Muscle of back (tissue), 11 donors: ENCODE data around the gene BABAM2. TPM values are rescaled to one million over a fixed set of nuclear protein-coding genes. Genes with fewer than 3 reads are reported as not detected.
A peak's percentile ranks its signal among the peaks of the same experiment; 100 is the strongest.

Experiments
- DNase-seq, 3 donors: peaks; one replicate each; pipeline versions ENCODE4 v3.0.0 to v3.0.0-alpha.2; 2013
- polyA plus RNA-seq, 10 donors: library from polyadenylated mRNA; unstranded; fragments of 120-200 nt; gene quantifications; one replicate each; pipeline ENCODE4 v1.2.1, GENCODE V29; 2013; ENCODE audit not compliant: insufficient read length in 10 of 10

Gene BABAM2
- polyA plus RNA-seq, 10 donors, result 19.7 to 26.0 (median 23.7) TPM

DNA sequence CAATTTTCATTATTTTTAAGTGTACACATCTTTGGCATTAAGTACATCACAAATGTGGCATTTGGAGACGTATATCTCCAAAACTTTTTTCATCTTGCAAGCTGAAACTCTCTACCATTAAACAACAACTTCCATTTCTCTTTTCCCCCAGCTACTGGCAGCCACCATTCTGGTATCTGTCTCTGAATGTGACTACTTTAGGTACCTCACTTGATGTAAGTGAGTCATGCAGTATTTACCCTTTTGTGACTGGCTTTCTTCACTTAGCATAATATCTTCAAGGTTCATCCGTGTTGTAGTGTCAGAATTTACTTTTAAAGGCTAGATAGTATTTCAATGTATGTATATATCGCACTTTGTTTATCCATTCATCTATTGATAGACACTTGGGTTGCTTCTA lies 17.0 kb downstream of the BABAM2 start:
- DNase-seq, result no peak

DNA sequence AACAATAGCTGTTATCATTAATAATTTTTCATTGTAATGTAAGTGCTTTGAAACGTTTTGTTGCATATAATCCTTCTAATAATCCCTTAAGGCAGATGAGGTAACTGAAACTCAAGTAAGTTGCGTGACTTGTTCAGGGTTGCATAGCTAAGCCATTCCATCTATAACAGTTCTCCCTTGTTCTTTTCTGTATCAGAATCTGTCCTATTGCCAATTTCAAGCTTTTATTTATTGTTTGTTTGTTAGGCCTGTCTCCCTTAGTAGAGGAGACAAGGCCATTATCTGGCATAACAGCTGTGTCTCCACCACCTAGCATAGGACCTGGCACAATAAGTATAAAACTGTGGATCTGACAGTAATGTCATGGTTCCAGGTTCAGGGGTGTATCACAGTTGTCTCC lies 19.4 kb downstream of the BABAM2 start:
- no peak for DNase-seq

- DNase-seq, result no peak
Measured at GRCh38 chr2:27911458-27912210, 21.1 kb downstream of the BABAM2 start.

GRCh38 chr2:27912512-27912911 lies 22.0 kb downstream of the BABAM2 start:
- no peak for DNase-seq

DNA sequence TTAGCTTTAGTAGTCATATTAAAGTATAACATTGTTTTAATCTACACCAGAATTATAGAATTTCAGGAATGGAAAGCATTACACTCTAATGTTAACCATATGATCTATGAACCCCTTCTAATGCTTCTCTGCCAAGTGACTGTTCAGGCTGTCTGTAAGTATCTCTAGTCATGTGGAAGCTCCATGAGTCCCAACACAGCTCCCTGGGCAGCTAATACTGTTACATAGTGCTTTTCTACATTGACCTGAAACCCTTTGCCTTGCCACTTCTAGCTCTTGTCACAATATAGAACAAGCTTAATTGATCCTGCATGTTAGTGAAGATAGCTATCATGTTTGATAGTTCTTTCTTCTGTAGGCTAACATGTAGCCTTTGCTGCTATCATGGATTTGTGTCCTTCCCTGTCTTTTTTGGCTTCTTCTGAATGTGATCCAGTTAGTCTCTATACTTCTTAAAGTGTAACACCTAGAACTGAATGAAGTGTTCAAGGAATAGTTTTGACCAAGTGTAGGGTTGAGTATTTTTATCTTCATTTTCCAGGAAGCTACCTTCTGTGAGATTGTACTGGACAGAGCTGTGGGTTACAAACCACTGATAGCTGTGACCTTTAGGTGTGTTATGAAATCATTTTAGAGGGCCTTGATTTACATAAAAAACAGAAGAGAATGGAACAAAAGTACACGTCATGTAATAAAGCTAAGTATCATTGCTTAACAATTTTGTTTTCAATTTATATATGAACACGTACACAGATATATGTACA lies 23.7 kb downstream of the BABAM2 start:
- peak in 1 of 3 donors; percentile 29 for DNase-seq

- DNase-seq, result no peak
Measured at GRCh38 chr2:27914805-27915175, 24.3 kb downstream of the BABAM2 start.

GRCh38 chr2:27915191-27915590 lies 24.7 kb downstream of the BABAM2 start:
- DNase-seq, result peak in 1 of 3 donors; percentile 38

DNA sequence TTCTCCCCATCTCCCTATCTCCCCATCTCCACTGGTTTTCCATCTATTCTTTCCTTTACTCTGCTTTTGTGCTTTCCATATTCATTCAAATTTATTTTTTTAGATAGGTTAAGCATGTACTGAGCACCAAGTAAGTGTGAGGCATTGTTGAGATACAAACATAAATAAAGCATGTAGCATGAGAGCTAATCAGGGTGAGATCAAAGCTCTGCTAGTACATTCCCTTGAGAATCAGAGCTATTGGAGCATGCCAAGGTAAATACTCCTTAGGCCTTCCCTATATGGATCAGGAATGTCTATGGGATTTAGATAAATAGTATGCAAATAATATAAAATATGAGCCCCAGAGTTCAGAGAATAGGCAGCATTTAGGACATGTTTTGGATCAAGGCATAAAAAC lies 25.3 kb downstream of the BABAM2 start:
- no peak for DNase-seq

DNA sequence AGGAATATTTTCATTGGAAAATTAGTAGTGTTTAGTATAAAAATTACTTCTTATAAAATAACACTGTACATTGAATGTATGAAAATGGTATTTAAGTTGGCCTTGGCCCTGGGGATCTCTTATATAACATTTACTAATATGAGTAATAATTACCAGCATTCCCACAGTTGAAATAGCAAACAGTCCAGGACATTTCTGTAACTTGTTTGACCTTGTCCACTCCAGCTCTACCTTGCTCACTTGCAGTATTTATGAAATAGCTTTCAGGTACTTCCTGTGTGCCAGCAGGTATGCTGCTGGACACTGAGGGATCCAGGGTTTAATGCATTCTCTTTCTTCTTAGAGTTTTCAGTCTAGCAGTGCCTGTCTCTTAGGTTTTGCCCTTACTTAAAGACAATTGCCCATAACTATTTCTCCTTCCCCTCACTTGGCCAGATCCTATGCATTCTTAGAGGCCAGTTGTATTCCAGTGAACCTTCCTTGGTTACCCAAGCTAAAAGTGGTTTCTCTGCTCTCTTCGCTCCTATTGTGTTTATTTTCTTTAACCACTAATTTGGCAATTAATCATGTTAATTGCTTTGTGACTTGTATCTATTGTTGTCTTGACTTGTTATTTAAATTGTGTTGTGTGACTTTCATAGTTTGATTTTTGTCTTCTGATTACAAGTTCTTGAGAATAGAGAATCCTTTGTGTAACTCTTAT lies 25.9 kb downstream of the BABAM2 start:
- DNase-seq, result no peak

DNA sequence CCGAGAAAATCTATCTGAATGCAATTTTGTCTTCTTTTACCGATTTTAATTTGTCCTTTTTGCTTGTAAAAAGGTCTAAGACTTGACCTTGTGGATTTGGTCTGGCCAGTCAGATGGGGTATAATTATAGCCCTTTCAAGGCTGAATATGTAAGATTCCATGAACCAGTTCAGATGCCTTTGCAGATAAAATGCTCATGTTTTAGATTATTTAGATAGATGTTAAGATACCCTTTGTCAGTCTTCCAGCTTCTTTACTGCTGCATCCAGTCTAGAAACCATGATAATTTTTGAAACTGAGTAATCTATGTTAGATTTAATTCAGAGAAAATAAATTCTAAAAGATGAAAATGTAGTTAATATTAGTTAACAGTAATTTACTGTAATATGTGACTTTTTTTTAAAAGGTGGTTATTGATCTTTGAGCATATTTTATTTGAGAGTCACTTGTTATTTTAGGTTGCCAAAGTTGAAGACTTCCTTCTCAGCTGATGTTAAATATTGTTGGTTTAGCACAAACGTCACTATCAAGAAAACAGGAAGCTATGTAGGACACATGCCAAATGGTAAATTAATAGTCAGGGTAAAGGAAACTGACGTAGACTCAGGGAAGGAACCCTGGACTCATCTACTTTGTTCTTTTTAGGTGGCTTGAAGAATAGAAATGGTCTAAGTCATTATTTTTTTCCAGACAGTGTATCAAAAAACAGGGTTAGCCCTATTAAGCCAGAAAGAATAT lies 29.8 kb downstream of the BABAM2 start:
- DNase-seq, result peak; percentile 26 to 48 (median 30)

- DNase-seq, result no peak
Measured at GRCh38 chr2:27921424-27921823, 30.9 kb downstream of the BABAM2 start.

- no peak for DNase-seq
Measured at GRCh38 chr2:27921880-27922547, 31.5 kb downstream of the BABAM2 start.

GRCh38 chr2:27922842-27923241 lies 32.3 kb downstream of the BABAM2 start:
- no peak for DNase-seq

DNA sequence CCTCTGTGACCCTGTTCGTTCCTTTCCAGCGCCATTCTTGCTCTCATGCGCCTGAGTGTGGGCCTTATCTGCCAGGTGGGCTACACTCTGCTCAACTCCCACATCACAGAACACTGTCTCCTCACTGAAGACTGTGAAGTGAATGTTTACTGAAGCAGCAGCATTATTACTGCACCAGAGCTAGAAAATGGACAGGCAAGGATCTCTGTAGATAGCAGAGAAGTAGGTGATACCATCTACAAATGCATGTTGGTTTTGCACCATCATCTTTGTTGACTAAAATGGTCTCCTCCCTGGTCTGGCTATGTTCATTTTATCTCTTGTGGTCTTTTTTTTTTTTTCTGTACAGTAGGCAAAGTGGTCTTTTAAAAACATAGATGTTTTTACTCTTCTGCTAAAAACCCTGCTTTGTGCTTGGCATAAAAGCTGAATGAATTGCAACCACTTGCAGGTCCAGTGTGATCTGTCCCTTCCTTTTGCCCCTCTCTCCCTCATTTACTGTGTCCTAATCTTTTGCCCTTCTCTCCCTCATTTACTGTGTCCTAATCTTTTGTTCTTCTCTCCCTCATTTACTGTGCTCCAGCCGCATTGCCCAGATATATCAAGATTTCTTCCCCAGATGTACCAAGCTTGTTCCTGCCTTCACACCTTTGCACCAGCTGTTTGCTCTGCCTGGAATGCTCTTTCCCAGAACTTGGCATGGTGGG lies 35.4 kb downstream of the BABAM2 start:
- DNase-seq, result no peak

DNA sequence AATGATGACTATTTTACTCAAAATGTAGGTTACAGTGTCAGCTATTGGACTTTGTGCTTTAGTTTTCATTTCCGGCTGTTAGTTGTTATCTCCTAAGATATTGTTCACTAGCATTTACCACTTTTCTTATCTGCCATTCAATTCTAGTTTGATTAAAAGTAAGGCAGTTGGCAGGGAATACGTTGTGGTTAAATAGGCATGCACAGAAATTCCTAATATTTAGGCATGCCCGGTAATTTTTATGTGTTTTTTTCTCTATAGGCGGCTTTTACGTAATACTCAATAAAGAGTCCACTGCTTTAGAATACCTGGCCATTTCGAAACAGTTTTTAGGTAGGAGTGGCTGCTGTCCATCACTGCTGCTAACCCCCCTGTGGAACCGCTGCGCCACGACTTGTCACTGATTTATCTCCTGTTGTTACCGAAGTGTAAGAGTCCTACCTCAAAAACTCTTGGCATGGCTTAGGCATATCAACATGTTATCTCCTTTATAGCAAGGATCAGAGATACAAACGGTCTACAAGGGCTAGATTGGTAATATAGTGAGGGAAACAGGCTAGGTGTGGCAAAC lies 39.5 kb downstream of the BABAM2 start:
- DNase-seq, result no peak

DNA sequence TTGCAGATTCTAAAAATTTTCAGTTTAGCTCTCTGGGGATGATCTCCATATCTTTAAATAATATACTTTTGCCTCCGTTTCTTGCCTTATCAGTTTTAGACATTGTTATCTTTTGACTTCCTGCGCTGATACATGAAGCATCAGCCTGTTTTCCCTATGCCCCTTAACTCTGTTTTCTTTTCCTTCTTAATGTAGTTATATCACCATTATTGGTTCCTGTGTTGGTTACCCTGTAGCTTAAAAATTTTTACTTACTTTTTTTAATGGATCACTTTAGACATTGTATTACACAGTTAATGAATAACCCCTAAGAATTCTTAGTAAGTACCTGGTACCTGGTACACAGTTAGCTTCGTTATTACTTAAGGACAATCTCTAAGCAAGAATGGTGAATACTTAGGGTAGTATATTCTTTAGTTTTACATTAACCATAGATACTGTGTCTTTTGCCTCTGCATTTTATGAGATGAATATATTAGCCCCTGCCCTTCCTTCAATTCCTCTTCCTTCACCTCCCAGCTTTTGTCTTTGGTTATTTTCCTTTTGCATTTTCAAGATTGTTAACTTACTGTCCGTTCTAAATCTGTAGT lies 40.9 kb downstream of the BABAM2 start:
- no peak for DNase-seq

GRCh38 chr2:27932396-27932795 lies 41.9 kb downstream of the BABAM2 start:
- DNase-seq, result no peak

DNA sequence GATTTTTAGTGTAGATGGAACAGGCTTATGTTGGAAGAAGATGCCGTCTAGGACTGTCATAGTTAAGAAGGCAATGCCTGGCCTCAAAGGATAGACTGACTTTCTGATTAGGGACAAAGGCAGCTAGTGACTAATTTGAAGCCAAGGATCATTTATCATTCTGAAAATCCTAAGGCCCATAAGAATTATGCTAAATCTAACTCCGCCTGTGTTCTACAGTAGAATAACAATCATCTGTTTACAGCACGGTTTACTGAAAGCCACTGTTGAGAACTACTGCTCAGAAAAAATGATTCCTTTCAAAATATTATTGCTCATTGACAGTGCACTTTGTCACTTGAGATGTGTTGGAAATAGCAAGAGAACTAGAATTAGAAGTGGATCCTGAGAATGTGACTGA lies 44.5 kb downstream of the BABAM2 start:
- DNase-seq, result no peak

- no peak for DNase-seq
Measured at GRCh38 chr2:27940090-27940671, 49.7 kb downstream of the BABAM2 start.

DNA sequence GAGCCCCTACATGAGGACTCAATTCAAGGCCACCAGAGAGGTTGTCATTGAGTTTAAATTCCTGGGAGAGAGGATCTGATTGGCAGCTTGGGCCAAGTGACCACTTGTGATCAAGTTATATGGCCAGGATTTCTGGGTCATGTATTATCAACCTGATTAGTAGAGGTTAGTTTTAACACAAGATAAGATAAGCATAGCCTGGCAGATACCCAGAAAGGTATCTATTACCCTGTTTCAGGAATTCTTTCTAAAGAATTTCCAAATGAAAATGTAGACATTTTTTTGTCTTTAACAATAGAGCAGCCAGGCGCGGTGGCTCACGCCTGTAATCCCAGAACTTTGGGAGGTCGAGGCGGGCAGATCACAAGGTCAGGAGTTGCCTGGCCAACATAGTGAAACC lies 50.5 kb downstream of the BABAM2 start:
- DNase-seq, result no peak
